NCI-H1694 (cell line): Measurements from ENCODE around the gene MBOAT2.
A peak's percentile ranks its signal among the peaks of the same experiment; 100 is the strongest.

Experiments used
- DNase-seq: peaks from one replicate; lab custom pipeline; 2025; lab: John Stamatoyannopoulos, UW

MBOAT2 gene

DNA sequence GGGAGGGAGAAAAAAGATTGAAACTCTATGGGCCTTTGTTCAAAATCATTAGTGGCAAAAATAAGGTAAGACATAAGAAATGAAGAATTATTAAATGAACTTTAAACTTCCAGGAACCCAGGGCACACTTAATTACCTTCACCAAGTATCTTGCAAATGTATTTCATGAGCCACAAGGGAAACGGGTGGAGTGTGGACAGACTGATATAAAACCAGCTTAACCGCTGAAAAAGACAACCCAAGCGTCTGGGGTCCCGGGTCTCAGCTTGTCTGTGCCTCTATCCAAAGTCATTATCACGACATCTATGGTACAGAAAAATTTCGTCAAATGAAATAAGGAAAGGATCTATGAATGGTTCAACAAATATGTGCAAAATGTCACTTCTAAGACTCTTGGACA, 13.9 kb upstream of the MBOAT2 start:
- no peak for DNase-seq

DNA sequence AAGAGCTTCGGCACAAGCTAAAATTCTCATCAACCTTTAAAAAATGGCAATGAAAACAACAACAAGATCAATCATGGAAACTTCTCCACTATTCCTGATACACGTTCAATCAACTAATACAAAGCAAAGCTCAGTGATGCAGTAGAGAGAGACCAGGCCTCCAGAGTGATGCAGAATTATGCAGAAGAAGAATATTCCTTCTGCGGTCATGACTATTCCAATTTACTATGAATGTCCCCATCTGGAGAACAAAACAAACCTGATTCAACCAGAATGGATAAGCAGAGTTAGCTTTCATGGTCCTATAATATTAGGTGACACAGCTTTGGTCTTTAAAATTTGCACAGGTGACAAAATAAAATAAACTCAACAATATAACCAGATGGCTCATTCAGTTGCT, 12.5 kb upstream of the MBOAT2 start:
- no peak for DNase-seq

DNA sequence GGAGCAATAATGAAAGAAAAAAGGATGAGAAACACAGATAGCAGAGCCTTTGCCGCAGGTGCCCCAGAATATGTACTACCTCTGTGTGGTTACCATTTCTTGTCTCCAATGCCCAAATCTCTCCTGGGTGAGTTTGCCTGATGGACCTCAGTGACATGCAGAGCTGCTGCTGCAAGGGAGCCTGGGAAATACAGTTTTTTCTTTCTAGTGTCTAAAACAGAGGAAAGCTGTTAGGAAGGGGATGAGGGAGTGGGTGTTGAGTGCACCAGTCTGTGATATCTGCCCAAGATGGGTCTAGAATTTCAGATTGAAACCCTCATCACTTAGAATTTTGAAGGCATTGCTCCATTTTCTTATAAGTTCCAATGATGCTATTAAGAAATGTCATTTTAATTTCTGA, 9.9 kb upstream of the MBOAT2 start:
- no peak for DNase-seq

DNA sequence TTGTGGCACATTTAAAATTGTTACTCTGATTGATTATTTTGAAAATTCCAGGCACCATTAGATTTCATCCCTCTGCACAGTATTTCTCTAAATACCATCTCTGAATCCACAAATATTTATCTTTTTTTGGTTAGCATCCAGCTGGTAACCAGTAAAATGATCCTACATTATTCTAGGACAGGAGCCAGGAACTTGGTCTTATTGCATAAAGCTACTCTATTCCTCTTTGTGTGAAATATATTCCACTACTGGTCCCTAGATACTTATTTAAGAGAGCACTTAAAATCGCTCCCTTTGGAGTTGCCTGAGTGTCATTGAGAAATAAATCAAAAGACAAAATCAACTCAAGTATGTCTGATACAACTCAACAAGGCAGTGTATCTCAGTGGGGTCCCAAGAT, 7.4 kb upstream of the MBOAT2 start:
- DNase-seq = peak; percentile 45

DNA sequence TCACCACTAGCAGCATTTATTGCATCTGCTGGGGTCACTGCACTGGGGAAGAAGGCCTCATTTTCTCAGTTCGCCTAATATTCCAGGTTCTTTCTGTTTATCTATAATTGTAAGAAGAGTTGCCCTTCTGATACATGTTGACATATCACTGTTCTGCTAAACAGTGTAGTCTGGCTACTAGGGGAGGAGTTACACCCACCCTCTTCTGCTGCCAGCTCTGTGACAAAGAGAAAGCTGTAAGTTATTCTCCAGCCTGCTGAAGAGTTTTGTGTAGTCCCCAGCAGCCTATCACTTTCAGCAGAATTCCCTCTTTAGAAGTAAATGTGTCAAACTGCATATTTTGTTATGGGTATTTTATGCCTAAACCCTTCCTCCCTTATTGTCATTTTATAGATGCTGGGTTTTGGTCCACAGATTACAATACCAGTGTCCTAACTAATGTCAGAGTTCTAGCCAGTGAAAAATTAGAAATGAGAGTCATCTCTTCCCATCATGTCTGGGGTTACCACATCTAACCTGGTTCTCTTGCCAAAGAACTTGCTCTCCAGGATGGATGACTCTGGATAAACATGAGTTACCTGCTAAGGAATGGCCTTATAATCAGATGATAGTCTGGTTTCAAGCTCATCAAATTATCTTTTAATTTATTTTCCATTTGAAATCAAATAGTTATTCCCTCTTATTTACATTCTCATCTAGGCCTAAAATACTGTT, 5.6 kb upstream of the MBOAT2 start:
- DNase-seq = no peak

DNA sequence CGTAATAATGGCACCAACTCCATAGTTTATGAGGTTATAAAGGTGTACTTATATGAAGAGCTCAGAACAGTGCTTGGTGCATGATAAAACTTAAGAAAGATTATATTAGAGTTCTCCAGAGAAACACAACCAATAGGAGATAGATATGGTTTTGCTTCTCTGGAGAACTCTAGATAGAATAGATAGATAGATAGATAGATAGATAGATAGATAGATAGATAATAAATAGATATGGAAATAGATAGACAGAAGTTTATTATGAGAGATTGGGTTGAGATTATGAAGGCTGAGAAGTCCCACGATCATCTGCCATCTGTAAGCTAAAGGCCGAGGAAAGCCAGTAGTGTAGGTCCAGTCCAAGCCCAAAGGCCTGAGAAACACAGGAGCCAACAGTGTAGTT, 2.9 kb upstream of the MBOAT2 start:
- DNase-seq = no peak

DNA sequence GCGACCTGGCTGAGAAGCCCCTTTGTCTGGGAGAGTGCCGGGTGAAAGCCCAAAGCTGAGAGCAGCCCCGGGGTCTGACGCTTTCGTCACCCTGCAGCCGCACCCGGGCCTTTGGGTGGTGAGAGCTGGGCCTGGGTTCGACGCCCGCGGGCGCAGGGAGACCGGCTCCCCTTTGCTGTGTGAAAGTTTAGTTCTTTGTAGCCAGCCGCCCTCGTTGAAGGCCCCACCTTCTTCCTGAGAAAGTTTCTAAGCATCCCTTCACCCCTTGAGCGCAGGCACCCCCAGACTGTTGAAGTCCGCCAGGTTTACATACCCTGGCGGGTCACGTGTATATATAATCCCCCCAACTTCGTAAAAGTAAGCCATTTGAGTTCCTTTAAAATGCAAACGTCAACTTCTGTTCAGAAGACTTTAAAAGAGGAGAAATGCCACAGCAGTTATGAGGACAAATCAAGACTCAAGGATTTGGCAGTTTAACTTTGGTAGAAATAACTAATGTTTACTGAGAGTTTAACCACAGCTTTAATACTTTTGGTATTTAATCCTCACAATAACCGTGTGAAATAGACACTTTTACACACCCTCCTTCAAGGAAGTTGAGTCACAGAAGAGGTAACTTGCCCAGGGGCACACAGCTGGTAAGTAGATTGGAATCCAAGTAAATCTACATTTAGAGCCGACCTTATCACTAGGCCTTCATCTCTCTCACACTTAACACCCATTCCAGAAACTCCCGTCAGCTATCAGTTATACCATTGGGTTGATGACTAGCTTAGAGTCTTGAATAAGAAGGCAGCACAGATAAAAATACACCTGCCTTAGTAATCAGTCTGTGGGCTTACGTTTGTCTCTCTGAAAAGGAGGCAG, 1.1 kb upstream of the MBOAT2 start:
- no peak for DNase-seq

DNA sequence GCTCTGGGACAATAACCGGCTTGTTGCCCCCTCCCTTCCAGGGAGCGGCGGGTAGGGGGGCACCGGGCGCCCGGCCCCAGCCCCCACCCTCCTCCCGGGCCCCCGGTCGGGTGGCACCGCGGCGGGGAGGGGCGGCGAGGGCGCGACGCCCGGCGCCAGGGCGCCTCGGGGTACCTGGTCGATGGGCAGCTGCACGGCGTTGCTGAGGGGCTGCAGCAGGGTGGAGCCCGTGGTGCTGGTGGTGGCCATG, 193 bp downstream of the MBOAT2 start:
- DNase-seq = no peak

DNA sequence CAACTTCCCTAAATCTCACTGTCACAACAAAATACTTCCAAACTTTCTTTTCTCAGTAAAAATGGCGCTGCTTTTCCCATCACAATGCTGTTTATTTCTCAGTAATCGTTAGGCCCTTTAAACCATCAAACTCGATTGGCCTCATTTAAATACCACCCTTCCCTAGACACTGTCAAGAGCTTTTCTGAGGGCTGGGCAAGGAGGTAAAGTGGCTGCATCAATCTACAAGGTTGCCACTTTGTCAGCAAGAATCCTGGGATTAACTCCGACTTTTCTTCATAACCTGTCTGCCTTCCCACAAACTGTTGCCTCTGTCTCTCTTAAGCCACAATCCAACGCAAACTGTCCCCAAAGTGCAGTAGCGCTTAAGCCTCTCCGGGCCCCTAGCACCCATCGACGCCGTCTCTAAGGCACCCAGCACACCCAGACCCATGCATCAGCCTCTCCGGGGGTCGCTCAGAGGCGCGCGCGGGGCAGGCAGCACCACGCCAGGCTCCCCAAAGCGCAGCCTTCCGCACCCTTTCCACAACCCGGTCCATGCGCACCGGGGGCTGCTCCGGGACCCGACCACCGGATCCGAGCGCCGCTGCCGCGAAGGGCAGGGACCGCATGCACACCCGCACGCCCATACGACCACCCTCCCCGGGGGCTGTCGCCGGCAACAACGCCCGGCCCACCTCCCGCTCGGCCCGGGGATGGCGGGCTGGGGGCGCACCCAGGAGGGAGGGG, 683 bp downstream of the MBOAT2 start:
- DNase-seq = no peak

DNA sequence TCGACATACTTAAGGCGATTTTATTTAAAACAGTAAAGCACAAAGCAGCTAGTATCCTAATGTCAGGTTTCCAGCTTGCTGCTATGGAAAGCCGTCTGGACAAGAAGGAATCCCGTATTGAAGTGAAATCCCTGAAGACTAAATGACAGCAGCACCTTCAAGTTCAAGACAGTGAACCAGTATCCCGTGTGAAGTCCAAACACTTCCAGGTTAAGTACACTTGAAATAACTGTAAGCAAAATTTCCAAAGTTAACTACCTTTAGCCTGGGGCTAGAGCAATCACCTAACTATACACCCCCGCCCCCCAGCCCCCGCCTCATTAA, 1.2 kb downstream of the MBOAT2 start:
- no peak for DNase-seq

DNA sequence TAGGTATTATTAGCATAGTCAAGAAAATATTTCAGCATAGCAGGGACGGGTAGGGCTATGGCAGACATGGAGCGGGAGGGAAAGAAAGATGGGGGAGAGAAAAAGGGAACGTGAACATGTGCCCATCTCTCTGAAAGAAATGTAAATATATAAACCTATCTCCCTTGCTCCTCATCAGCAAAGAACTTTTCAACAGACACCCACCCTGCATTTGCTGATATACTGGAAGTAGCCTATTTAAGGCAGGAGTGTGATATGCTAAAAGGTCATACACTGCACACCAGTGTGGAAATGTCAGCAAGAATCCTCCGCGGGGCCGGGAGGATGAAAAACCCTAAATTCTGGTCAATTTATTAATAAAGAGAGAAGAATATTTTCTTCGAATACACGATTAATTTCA, 1.7 kb downstream of the MBOAT2 start:
- no peak for DNase-seq

DNA sequence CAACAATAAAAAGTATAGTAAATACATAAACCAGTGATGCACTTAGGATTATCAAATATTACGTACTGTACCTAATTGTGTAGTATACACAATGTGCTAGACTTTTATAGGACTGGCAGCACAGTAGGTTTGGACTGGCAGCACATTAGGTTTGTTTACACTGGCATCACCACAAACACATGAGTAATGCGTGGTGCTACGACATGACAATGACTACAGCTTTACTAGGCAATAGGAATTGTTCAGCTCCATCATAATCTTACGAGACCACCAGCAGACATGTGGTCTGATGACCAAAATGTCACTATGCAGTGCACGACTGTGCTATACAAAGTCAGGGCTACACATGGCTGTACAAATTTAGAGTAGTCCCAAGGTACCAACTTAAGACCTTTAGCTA, 2.3 kb downstream of the MBOAT2 start:
- no peak for DNase-seq

DNA sequence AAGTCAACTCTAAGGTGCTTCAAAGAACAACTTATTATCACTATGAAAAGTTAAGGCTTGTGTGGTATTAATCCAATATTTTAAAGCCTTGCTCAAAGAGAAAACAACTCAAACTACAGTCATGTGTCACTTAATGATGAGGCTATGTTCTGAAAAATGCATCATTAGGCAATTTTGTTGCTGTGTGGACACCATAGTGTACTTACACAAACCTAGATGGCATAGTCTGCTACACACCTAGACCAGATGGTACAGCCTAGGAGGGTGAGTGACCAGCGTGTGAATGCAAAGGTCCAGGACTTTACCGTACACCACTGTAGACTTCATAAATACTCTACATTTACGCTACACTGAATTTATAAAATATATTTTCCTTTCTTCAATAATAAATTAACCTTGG, 3.0 kb downstream of the MBOAT2 start:
- DNase-seq = no peak

DNA sequence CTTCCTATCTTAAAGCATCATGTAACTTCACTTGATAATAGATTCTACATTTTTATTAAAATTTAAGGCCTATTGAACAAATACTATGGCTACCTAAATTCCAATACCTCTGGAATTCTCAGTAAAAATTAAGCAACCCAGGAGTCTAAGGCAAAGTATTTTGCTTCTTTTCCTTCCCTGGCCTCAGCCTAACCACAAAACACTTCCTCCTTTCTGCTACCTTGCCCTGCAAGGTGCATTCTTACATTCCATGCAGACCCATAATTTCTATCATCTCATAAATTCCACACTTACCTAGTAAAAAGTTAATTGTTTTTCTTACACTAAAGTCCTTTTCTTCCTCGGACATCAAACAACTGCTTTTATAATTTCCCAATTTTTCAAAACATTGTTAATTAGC, 3.7 kb downstream of the MBOAT2 start:
- DNase-seq = no peak

DNA sequence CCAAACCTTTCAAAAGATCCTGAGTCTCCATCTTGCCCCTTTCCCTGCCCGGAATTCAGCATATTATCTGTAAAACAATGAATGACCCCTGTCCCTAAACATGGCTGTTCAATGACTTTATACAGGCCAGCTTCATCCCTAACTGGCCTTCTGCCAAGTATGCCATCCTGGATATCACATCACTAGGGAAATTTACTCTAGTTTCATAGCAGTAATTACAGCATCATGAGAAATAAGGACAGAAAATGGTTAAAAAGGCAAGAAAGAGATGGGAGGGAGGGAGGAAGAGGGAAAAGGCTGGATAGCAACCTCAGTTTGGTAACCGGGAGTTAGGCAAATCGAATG, 4.4 kb downstream of the MBOAT2 start:
- DNase-seq = no peak

DNA sequence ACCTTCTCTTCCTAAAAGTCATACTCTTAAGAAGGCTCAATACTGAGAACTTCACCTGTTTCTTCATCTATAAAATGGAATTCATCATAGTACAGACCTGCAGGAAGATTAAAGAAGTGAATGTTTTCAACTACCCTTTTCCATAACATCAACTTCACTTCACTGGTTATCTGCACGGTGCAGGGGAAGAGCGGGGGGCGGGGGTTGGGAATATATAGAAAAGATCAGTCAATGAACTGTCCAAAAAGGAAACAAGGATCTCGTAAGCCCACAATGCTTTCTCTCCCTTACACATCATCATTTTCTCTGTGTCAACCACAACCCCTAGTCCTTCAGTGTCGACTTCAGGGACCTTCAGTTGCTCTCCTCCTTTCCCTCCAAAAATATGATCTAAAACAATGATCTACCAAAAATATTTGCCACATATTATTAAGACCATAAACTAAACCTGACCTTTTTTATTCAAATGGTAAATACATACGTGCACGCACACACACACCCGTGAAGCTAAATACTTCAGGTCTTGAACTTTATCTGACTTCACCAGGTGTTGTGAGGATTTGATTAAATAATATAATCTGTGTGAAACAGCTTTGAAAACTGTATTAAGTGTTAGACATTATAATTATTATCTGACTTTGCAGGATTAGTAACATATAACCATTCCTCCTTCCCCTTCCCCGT, 4.9 kb downstream of the MBOAT2 start:
- DNase-seq = no peak

DNA sequence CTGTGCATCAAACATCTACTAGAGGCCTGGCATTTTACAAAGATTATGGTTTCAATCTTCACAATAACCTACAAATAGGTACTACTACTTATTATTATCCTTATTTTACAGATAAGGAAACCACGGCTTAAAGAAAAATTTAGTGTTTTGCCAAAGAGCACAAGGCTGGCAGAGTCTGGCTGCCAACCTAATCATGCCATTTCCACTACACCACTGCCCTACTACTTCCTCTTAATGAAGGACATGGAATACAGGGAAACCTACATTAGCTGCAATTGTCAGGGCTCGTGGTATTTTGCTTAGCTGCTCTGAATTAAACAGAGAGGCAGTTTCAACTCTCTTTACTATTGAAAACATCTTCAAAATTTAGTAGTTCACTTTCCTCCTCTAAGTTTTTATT, 5.9 kb downstream of the MBOAT2 start:
- no peak for DNase-seq

DNA sequence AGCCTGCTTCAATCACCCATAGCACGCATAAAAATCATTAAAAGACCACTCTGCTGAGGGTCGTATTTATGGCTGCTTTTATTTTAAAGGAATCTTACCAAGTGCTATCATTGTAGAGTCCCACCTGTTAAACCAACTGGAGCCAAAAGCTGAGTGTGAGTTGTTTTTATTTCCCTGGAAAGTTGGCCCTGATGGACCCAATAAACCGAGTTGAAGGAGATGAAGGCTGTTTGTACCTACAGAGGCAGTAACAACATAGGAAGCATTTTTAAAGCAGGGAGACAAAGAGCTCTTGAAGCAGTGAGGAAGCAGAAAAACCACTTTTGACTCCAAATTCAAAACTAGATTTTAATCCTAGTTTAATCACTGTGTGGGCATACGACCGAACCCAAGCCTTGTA, 6.4 kb downstream of the MBOAT2 start:
- DNase-seq = no peak

DNA sequence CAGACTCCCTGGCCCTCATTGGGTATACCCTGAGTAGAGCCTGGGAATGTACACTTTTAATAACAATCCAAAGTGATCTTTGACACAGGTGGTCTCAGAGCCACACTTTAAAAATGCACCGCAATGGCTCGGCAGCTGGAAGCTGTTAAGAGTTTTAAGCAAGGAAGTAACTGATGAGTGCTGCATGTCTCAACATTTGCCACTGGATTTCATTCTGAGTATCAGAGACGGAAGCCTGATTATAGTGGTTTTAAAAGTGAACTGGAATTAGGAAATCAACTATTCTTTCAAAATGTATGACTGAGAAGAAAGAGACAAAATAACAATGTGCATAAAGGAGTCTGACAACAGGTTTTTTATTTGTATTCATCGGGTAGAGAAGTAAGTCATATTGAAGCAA, 7.5 kb downstream of the MBOAT2 start:
- no peak for DNase-seq

DNA sequence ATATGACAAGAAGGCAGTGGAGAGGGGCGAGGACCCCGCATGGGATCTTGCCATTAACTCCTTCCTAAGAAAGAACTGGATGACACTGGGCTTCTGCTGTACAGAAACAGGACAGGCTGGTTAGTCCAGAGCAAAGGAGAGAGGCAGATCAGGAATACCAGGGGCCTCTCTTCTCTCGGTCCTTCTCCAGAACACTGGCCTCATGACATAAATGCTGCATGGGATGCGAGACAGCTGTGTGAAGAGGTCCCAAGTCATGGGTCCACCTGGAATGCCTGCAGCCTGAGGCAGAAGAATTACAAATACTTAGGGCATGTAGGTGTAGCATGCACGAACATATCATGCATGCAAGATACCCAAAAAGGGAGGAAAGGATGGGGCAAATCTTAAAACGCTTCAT, 9.1 kb downstream of the MBOAT2 start:
- DNase-seq = no peak

DNA sequence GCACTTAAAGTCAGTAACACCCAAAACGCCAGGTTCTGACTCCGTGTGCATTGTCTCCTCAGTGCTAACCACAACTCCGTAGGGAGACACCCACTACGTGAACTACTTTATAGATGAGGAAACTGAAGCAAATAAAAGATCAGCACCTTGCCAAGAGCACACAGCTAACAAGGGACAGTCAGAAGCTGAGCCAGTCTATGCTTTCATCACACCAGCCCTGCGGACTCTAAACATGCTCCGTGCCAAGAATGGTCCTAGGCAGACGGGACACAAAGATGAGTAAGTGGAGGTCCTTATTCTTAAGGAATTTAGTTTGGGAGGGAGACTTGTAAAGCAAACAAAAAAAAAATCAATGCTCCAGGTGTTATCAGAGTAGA, 9.6 kb downstream of the MBOAT2 start:
- no peak for DNase-seq

DNA sequence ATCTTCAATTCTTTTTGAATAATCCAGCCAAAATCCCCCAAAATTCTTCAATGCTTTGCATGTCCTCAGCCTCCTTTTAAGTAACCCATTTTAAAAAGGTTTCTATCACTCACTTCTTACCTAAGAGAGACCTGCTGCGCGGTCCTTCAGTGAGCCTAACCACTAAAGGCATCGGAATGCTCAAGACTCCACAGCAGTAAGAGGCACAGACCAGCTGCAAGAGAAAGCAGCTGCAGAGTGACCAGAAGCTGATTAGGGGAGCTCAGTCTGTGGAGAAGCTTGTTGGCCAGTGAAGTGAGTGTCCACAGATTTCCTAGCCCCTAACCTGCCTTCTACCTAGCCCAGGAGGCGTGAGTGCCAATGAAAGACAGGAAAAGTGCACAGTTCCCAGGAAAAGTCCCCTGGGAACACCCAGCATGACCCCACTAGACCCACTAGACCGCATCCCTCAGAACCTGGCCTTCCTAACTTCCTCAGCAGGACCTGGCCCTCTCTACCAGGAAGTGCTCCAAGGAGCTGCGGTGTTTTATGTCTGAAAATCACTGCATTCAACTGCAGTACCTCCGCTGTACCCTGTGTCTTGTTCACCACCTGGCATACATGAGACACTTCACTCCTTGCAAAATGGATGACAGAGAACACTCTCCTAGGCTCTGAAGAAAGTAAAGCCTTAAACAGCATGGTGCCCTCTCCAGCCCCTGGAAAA, 10.1 kb downstream of the MBOAT2 start:
- no peak for DNase-seq
